ENCODE data around the gene MYO16. TPM values are rescaled to one million over a fixed set of nuclear protein-coding genes. Genes with fewer than 3 reads are reported as not detected.
"Not testable (repeated sequence)": the region's sequence is repeated elsewhere in the genome, so short reads cannot be mapped to it uniquely, and the experiment has no call there.

The MYO16 gene
- total RNA-seq, 2 experiments from 2014 or later, result 0.53 to 1.1 TPM

DNA sequence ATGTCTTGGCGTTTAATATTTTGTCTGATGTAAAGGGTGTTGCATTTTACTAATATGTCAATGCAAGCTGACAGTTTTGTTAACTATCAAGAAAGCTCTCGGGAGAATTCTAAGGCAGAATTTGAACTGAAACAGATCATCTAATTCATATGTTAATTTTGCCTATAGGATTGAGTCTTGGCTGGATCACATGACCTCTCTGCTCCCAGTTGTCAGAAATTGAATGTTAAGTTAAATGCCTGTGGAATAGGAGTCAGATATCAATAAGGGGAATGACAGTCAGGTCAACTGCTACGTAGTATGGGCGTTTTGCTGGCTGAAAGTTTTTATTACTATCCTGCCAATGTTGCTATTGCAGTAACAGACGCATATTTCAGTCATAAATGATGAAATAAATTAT, 358.5 kb downstream of the MYO16 start:
- no peak overlapping the region for H3K27ac Mint-ChIP-seq
- no peaks in the 10 kb centered on the region for H3K36me3 Mint-ChIP-seq
- no peaks in the 10 kb centered on the region for H3K4me1 Mint-ChIP-seq
- no peaks in the 10 kb centered on the region for H3K27me3 Mint-ChIP-seq
- no peak overlapping the region for H3K4me3 Mint-ChIP-seq
- POLR2A ChIA-PET, result no interaction called here
- no peaks in the 10 kb centered on the region for H3K9me3 Mint-ChIP-seq
- ATAC-seq (ENCODE audit: low read depth) (no peak), DNase-seq (no peak)

DNA sequence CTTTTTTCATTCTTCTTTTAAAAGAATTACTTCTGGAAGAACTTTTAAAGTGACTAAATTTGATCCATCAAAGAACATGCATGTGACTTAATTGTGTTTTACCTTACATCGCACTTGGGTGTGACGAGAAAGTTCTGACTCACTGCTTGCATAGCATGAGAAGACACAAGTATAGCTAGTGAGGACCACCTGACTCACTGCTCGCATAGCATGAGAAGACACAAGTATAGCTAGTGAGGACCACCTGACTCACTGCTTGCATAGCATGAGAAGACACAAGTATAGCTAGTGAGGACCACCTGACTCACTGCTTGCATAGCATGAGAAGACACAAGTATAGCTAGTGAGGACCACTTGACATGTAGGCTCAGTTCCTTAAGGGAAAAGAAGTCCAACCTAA, 362.0 kb downstream of the MYO16 start:
- ATAC-seq (ENCODE audit: low read depth); H3K4me3 Mint-ChIP-seq; H3K27ac Mint-ChIP-seq; H3K9me3 Mint-ChIP-seq; H3K27me3 Mint-ChIP-seq; DNase-seq; POLR2A ChIA-PET; H3K4me1 Mint-ChIP-seq; H3K36me3 Mint-ChIP-seq: not testable (repeated sequence)

DNA sequence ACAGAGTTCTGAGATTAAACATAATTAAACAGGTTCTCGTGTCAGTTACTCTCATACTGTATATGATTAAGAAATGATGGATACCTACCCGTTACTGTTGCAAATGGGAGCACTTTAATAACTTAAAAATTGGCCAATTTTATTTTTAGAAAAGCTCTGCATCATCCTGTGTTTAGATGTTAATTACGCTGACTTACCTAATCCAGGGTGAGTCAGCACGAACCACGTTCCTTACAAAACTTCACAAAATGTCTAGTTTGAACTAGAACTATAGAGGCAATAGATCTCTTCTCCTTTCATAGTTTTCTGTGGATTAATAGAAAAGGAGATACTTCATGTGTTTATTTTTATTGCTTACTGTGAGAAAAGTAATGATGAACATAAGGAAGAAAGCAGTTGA, 363.9 kb downstream of the MYO16 start:
- no peaks in the 10 kb centered on the region for H3K27me3 Mint-ChIP-seq
- H3K4me1 Mint-ChIP-seq, result no peaks in the 10 kb centered on the region

DNA sequence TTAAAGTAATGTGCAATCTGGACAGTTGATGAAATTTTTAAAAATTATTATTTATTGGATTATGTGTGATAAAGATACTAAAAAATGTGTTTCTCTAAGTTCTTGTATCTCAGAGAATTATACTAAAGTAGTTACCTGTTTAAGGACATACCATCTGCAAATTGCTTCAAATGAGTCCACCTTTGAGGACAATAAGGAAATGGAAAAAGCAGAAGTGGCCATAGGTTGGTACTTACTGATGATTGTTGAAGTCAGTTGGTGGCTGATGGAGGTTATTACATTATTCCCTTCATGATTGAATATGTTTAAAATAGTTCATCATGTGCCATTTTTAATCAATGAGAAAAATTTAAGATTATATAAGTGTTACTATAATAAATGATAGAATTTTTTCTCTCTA, 367.0 kb downstream of the MYO16 start:
- Mint-ChIP-seq H3K27ac (no peak overlapping the region), H3K4me3 (no peak overlapping the region), H3K4me1 (no peaks in the 10 kb centered on the region), H3K9me3 (no peaks in the 10 kb centered on the region), H3K27me3 (no peaks in the 10 kb centered on the region), H3K36me3 (no peaks in the 10 kb centered on the region)
- POLR2A ChIA-PET, result no interaction called here
- no peak for ATAC-seq (ENCODE audit: low read depth)
- DNase-seq, result no peak

More for the DNA sequence above, 363.9 kb downstream of the MYO16 start:
- Mint-ChIP-seq H3K27ac (no peak overlapping the region), H3K4me3 (no peak overlapping the region), H3K36me3 (no peaks in the 10 kb centered on the region), H3K9me3 (no peaks in the 10 kb centered on the region)
- ATAC-seq (ENCODE audit: low read depth), result no peak
- DNase-seq, result no peak
- POLR2A ChIA-PET, result no interaction called here

DNA sequence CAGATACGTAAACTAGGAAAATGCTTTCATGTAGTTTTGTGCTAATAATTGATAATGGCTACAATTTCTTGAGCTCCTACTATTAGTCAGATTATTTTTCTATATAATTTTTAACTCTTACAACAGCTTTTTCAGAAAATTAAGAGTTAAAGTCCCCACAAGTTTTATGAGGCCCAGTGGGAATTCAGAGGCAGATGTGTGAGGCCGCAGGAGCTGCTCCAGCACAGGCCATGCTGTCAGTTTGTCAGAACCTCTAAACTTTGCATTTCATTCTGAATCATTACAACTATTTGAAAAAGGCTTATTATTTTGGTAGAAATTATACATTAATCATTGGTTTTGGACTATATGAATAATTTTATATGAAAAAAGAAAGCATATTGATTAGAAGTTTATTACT, 370.8 kb downstream of the MYO16 start:
- Mint-ChIP-seq H3K27me3 (no peaks in the 10 kb centered on the region), H3K9me3 (no peaks in the 10 kb centered on the region), H3K4me1 (no peaks in the 10 kb centered on the region), H3K36me3 (no peaks in the 10 kb centered on the region), H3K27ac (no peak overlapping the region), H3K4me3 (no peak overlapping the region)
- no peak for ATAC-seq (ENCODE audit: low read depth)
- DNase-seq, result no peak
- POLR2A ChIA-PET, result no interaction called here

DNA sequence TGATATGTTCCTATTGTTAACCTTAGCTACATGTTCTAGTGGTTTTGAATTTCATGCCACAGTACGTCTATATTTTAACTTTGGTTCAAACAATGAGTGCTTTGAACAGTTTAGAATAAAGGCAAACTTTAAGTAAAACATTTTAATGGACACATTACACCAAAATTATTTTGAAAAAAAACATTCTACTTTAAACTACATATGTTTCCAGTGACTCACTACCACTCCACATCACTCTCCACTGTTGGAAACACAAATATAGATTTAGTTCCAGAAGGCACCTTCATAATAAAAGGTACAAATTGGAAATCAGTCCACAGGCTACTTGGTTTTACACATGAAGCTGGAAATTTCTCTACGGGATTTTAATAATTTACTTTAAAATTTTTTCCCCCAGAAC, 373.5 kb downstream of the MYO16 start:
- no peak for DNase-seq
- Mint-ChIP-seq H3K4me1 (no peaks in the 10 kb centered on the region), H3K27me3 (no peaks in the 10 kb centered on the region), H3K4me3 (no peak overlapping the region), H3K27ac (no peak overlapping the region), H3K36me3 (no peaks in the 10 kb centered on the region), H3K9me3 (no peaks in the 10 kb centered on the region)
- ATAC-seq (ENCODE audit: low read depth), result no peak
- POLR2A ChIA-PET, result no interaction called here

DNA sequence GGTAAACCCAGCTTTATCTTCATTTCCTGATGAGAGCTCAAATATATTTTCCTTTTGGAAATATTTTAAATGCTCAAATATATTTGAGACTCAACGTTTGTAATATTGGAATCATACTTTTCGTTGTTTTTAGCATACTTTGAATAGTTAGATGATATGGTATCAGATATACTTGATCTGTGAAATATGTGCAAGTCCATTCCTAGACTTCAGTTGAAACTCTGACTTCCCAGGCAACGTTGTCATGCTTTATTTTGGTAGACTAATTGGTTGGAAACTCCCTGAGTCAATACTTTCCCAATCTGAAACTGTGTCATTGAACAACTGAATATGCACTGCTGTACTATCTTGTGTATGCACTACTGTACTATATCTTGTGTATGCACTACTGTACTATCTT, 378.5 kb downstream of the MYO16 start:
- ATAC-seq (ENCODE audit: low read depth), result no peak
- Mint-ChIP-seq H3K27ac (no peak overlapping the region), H3K4me3 (no peak overlapping the region), H3K4me1 (no peaks in the 10 kb centered on the region), H3K27me3 (no peaks in the 10 kb centered on the region), H3K36me3 (no peaks in the 10 kb centered on the region), H3K9me3 (no peaks in the 10 kb centered on the region)
- DNase-seq, result no peak
- POLR2A ChIA-PET, result no interaction called here

DNA sequence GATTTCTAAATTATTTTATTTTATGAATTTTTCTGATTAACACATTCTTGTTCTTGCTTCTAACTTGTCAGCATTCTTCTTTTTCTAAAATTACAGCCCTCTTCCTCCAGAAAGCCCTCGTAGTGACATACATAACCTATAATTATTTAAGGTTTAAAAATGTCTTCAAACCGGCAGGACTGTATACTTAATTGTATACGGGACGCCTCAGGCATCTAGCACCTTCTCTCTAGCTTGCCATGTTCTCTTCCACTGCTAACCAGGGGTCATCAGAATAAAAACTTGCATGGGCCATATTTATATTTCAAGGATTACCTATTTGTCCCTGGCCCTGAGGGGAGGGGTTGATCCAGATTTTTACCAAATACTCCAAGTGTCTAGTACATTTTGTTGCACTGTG, 380.3 kb downstream of the MYO16 start:
- no peaks in the 10 kb centered on the region for H3K27me3 Mint-ChIP-seq
- H3K4me1 Mint-ChIP-seq, result no peaks in the 10 kb centered on the region
- no peak for ATAC-seq (ENCODE audit: low read depth)
- H3K36me3 Mint-ChIP-seq, result no peaks in the 10 kb centered on the region
- no peak for DNase-seq
- H3K27ac Mint-ChIP-seq, result no peak overlapping the region
- H3K9me3 Mint-ChIP-seq, result no peaks in the 10 kb centered on the region
- H3K4me3 Mint-ChIP-seq, result no peak overlapping the region
- POLR2A ChIA-PET, result no interaction called here

DNA sequence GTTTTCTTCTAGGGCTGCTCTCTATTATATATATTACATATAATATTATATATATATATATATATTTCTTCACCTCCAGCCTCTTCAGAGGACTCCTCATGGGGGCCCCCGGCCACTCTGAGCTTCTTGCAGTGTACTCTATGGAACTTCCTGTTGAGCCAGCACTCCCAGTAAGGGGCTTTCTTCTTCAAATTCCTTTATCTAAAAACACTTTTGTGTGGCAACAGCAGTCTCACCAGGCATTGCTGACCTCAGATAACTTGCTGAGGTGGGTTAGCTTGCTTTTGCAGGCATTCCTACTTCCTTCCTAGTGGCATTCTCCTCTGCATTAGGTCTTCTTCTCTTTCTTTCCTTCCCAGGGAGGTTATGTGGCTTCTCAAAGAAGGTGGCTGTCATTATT, 381.5 kb downstream of the MYO16 start:
- POLR2A ChIA-PET, result no interaction called here
- Mint-ChIP-seq H3K4me1 (no peaks in the 10 kb centered on the region), H3K9me3 (no peaks in the 10 kb centered on the region), H3K27ac (no peak overlapping the region), H3K4me3 (no peak overlapping the region), H3K27me3 (no peaks in the 10 kb centered on the region), H3K36me3 (no peaks in the 10 kb centered on the region)
- no peak for ATAC-seq (ENCODE audit: low read depth)
- no peak for DNase-seq

DNA sequence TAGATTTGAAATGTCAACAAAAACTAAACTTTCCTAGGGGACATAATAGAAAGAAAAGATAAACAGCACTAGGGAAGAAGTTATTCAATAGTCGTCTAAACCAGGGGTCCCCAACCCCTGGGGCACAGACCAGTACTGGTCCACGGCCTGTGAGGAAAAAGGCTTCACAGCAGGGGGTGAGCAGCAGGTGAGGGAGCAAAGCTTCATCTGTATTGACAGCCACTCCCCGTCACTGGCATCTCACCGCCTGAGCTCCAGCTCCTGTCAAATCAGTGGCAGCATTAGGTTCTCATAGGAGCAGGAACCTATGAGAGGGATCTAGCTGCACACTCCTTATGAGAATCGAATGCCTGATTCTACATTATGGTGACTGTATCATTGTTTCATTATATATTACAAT, 382.7 kb downstream of the MYO16 start:
- Mint-ChIP-seq H3K27me3 (no peaks in the 10 kb centered on the region), H3K36me3 (no peaks in the 10 kb centered on the region), H3K9me3 (no peaks in the 10 kb centered on the region), H3K27ac (no peak overlapping the region), H3K4me3 (no peak overlapping the region), H3K4me1 (no peaks in the 10 kb centered on the region)
- POLR2A ChIA-PET, result no interaction called here
- ATAC-seq (ENCODE audit: low read depth), result no peak
- no peak for DNase-seq

DNA sequence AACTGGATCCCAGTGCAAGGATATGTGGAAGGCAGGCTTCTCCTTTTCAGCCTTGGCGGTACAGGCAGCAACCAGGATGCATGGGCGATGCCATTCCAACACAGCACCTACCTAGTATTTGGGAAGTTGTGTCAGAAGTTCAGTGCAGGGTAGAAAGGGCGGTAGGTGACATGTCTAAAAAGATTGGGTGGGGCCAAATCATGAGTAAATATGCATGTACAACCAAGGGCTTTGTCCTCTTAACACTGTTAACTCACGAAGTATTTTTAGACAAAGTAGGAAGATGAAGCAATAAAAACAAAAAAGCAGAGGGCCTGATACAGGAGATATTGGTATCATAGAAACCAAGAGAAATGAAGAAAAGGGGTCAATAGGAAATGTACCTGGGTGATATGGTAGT, 392.1 kb downstream of the MYO16 start:
- ATAC-seq (ENCODE audit: low read depth), result no peak
- no peak for DNase-seq
- Mint-ChIP-seq H3K36me3 (no peaks in the 10 kb centered on the region), H3K4me1 (no peaks in the 10 kb centered on the region), H3K27me3 (no peaks in the 10 kb centered on the region), H3K9me3 (peaks cover 2% of the 10 kb centered on the region), H3K4me3 (no peak overlapping the region), H3K27ac (no peak overlapping the region)
- POLR2A ChIA-PET, result no interaction called here

DNA sequence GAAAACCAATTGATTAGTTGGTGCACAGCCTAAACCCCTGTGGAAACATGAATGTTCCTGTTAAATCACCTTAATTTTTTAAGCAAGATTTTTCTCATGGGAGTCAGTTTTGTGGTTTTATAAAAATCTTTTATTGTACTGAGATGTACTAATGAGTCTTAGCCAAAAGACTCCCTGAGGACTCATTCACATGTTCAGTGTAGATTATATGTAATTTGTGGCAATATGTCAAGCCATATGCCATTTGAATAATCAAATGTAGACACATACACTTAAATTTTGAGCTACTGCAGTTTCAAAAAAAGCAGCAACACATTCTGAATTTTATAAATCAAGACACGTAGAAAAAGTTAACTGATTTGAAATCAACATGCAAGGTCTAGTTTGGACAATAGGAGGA, 395.2 kb downstream of the MYO16 start:
- Mint-ChIP-seq H3K4me3 (no peak overlapping the region), H3K36me3 (no peaks in the 10 kb centered on the region), H3K27ac (no peak overlapping the region), H3K4me1 (no peaks in the 10 kb centered on the region), H3K27me3 (no peaks in the 10 kb centered on the region), H3K9me3 (no peaks in the 10 kb centered on the region)
- DNase-seq, result no peak
- POLR2A ChIA-PET, result no interaction called here
- ATAC-seq (ENCODE audit: low read depth), result no peak

DNA sequence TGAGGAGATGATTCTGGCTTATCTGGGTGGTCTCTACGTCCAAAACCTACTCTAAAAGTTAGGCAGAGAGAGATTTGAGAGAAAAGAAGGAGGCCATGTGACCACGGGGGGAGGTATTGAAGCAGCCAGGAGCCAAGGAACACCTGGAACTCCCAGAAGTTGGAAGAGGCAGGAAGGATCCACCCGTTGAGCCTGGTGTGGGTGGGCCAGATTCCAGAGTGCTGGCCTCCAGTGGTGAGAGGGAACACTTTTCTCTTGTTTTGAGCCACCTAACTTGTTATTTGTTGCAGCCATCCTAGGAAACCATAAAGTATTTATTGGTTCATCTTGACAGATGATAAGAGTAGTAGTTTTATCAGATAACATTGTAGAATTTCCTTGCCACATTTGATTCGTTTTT, 396.9 kb downstream of the MYO16 start:
- Mint-ChIP-seq H3K27me3 (no peaks in the 10 kb centered on the region), H3K4me1 (no peaks in the 10 kb centered on the region), H3K9me3 (no peaks in the 10 kb centered on the region), H3K27ac (no peak overlapping the region), H3K4me3 (no peak overlapping the region), H3K36me3 (no peaks in the 10 kb centered on the region)
- DNase-seq (no peak), ATAC-seq (ENCODE audit: low read depth) (no peak)
- POLR2A ChIA-PET, result no interaction called here

DNA sequence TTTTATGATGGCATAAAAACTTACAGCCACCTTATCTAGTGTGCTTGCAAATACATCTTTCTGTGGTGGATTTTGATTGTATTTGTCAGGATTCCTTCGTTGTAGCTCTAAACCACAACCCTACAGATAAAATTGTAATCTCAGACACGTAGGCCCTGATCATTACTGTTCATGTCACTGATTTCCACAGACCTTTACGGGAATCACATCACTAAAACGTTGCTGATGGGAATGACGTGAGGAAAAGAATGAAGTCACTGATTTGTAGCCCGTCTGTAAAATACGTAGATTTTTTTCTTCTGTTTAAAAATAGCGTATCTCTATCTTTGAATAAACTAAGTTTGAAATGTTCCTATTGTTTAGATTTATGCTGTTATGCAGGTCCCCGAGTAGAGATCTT, 399.2 kb downstream of the MYO16 start:
- POLR2A ChIA-PET, result no interaction called here
- H3K36me3 Mint-ChIP-seq, result no peaks in the 10 kb centered on the region
- H3K4me1 Mint-ChIP-seq, result no peaks in the 10 kb centered on the region
- ATAC-seq (ENCODE audit: low read depth), result no peak
- DNase-seq, result no peak
- H3K27me3 Mint-ChIP-seq, result peaks cover 4% of the 10 kb centered on the region
- H3K4me3 Mint-ChIP-seq, result no peak overlapping the region
- no peak overlapping the region for H3K27ac Mint-ChIP-seq
- no peaks in the 10 kb centered on the region for H3K9me3 Mint-ChIP-seq

DNA sequence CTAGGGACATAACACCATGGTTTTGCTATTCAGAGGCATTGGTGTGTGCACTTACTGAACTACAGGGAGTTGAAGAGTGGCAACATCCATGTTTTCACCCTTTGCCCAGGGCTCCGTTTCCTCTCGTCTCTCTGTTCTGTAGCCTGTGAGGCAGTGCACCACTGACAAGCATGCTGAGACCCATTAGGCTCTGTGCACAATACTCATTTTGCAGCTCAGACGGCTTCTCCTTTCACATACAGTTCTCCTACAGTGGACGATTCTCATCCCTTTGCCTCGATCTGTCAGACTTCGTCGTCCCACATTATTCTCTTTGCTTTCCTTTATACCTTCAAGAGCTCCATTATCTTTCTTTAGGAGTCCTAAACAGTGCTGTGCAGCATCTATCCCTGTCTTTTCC, 403.7 kb downstream of the MYO16 start:
- Mint-ChIP-seq H3K27ac (no peak overlapping the region), H3K9me3 (no peaks in the 10 kb centered on the region), H3K36me3 (no peaks in the 10 kb centered on the region), H3K4me1 (no peaks in the 10 kb centered on the region), H3K4me3 (no peak overlapping the region), H3K27me3 (peaks cover 4% of the 10 kb centered on the region)
- POLR2A ChIA-PET, result no interaction called here
- DNase-seq (no peak), ATAC-seq (ENCODE audit: low read depth) (no peak)
